Measurements from ENCODE around the gene BRPF3. TPM values are rescaled to one million over a fixed set of nuclear protein-coding genes. Genes with fewer than 3 reads are reported as not detected.

The BRPF3 gene
- total RNA-seq, 1 experiment from 2014 or later, result 49.6 TPM

DNA sequence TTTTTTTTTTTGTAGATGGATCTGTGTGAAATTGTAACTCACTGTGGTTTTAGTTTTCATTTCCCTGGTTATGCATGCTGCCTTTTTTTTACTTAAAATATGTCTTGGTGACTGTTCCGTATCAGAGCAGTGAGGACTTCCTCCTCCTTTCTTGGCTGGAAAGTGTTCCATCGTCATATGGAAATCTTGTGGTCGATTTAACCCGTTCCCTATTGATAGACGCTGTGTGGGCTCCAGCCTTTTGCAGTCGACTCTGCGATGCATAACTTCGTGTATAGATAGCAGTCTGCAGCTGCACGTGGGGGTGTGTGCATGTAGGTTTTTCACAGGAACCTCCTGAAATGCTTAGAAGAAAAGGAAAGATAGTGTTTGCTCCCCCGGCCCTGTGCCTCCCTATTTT is 45.2 kb downstream of the BRPF3 start:
- H3K36me3 ChIP-seq (ENCODE audit: control insufficient read depth, insufficient read depth, low read length), result no peaks in the 10 kb centered on the region
- no peak for TF ChIP-seq SIN3A (IDR thresholded peaks at IDR 0.05; ENCODE audit: borderline replicate concordance, insufficient read depth, low read depth, low read length)
- no peak for TF ChIP-seq REST (IDR thresholded peaks at IDR 0.05; ENCODE audit: insufficient read depth in 1 of 2, low read depth in 2 of 2, low read length in 1 of 2)
- TF ChIP-seq CTCF (IDR thresholded peaks at IDR 0.05), result no peak
- no peak for TF ChIP-seq TCF7L2 (IDR thresholded peaks at IDR 0.05; ENCODE audit: low read depth, low read length)
- TF ChIP-seq POLR2AphosphoS5 (IDR thresholded peaks at IDR 0.05; ENCODE audit: low read depth, low read length), result no peak
- H3K4me3 ChIP-seq (ENCODE audit: low read depth in 2 of 2, low read length in 2 of 2), result no peak overlapping the region
- POLR2A ChIA-PET, result no interaction called here
- in situ Hi-C loops (cut with HindIII; ENCODE audit: low pct_unique_long_range_greater_than_20kb, low sequenced_read_pairs), result no loop called here
- no TSS peak for BruUV-seq (replicated peaks)
- intact Hi-C loops (cut with micrococcal nuclease; ENCODE audit: unreplicated experiment), result no loop called here
- DNase-seq (ENCODE audit: low read depth, low spot score) (no peak), ATAC-seq (no peak)
- CTCF ChIA-PET, result interaction anchor here (0.6 kb wide), 1 partner anchor 655 kb away, joined by 3 read pairs; no protein-coding TSS in a partner anchor
- no peaks in the 10 kb centered on the region for H3K4me1 ChIP-seq (ENCODE audit: control insufficient read depth, insufficient read depth, low read length)
- no peaks in the 10 kb centered on the region for H3K9me3 ChIP-seq (ENCODE audit: control insufficient read depth, insufficient read depth, low read depth, low read length)
- no peak overlapping the region for H3K27ac ChIP-seq (ENCODE audit: low read length)
- H3K27me3 ChIP-seq (ENCODE audit: control insufficient read depth, insufficient read depth, low read length), result no peaks in the 10 kb centered on the region

GRCh38 chr6:36242161-36242560 is 45.6 kb downstream of the BRPF3 start:
- Histone ChIP-seq H3K36me3 (ENCODE audit: control insufficient read depth, insufficient read depth, low read length) (no peaks in the 10 kb centered on the region), H3K27me3 (ENCODE audit: control insufficient read depth, insufficient read depth, low read length) (no peaks in the 10 kb centered on the region), H3K9me3 (ENCODE audit: control insufficient read depth, insufficient read depth, low read depth, low read length) (no peaks in the 10 kb centered on the region), H3K4me3 (ENCODE audit: low read depth in 2 of 2, low read length in 2 of 2) (no peak overlapping the region), H3K4me1 (ENCODE audit: control insufficient read depth, insufficient read depth, low read length) (no peaks in the 10 kb centered on the region), H3K27ac (ENCODE audit: low read length) (no peak overlapping the region)
- no TSS peak for BruUV-seq (replicated peaks)
- ATAC-seq (no peak), DNase-seq (ENCODE audit: low read depth, low spot score) (no peak)
- in situ Hi-C loops (cut with HindIII; ENCODE audit: low pct_unique_long_range_greater_than_20kb, low sequenced_read_pairs), result no loop called here
- intact Hi-C loops (cut with micrococcal nuclease; ENCODE audit: unreplicated experiment), result no loop called here
- ChIA-PET CTCF (interaction anchor here (0.6 kb wide), 2 partner anchors 12 to 288 kb away, joined by 4 to 8 read pairs; no protein-coding TSS in a partner anchor), POLR2A (no interaction called here)
- TF ChIP-seq TCF7L2 (IDR thresholded peaks at IDR 0.05; ENCODE audit: low read depth, low read length) (no peak), CTCF (IDR thresholded peaks at IDR 0.05) (no peak), SIN3A (IDR thresholded peaks at IDR 0.05; ENCODE audit: borderline replicate concordance, insufficient read depth, low read depth, low read length) (no peak), REST (IDR thresholded peaks at IDR 0.05; ENCODE audit: insufficient read depth in 1 of 2, low read depth in 2 of 2, low read length in 1 of 2) (no peak), POLR2AphosphoS5 (IDR thresholded peaks at IDR 0.05; ENCODE audit: low read depth, low read length) (no peak)

All from Panc1 (cell line).